Mesothelial cell of epicardium (in vitro differentiated cells): ENCODE data around the gene KMT2C. TPM values are rescaled to one million over a fixed set of nuclear protein-coding genes. Genes with fewer than 3 reads are reported as not detected.
"Not testable (repeated sequence)": the region's sequence is repeated elsewhere in the genome, so short reads cannot be mapped to it uniquely, and the experiment has no call there.

ENCODE experiments used
- DNase-seq, 2 experiments: peaks; one replicate each; pipeline ENCODE4 v3.0.0; 2021; ENCODE audit warnings: low spot score in 2 of 2; ENCODE audit not compliant: unreplicated experiment in 2 of 2
- H3K27ac Mint-ChIP-seq: 2 replicates; pipeline ENCODE4 v1.8.0; 2021; ENCODE audit warnings: mixed read lengths
- H3K27me3 Mint-ChIP-seq: 2 replicates; pipeline ENCODE4 v1.8.0; 2021; ENCODE audit warnings: low read depth, mixed read lengths
- H3K36me3 Mint-ChIP-seq: 2 replicates; pipeline ENCODE4 v1.8.0; 2021; ENCODE audit warnings: mixed read lengths
- H3K4me1 Mint-ChIP-seq: 2 replicates; pipeline ENCODE4 v1.8.0; 2021; ENCODE audit warnings: mixed read lengths
- H3K4me3 Mint-ChIP-seq: 2 replicates; pipeline ENCODE4 v1.8.0; 2021; ENCODE audit warnings: mild to moderate bottlenecking, moderate library complexity, mixed read lengths
- H3K9me3 Mint-ChIP-seq: 2 replicates; pipeline ENCODE4 v1.8.0; 2021; ENCODE audit warnings: mixed read lengths
- CTCF ChIP-seq: fragments of 200-600 bp; sonication (generic); IDR thresholded peaks from one replicate; pipeline ENCODE4 v1.5.0; 2021; ENCODE audit warnings: antibody characterized with exemption; ENCODE audit not compliant: unreplicated experiment
- total RNA-seq: library from RNA; stranded (reverse); gene quantifications from 3 replicates; pipeline ENCODE4 v1.2.1, GENCODE V29; 2021

KMT2C gene
- total RNA-seq, 1 donor from 2014 or later, result 108 TPM

- Mint-ChIP-seq H3K4me3 (no peak overlapping the region), H3K4me1 (peaks cover 3% of the 10 kb centered on the region)
- TF ChIP-seq CTCF, result no peak
Observed at GRCh38 chr7:152402384-152403250, 33.2 kb downstream of the KMT2C start.

GRCh38 chr7:152399344-152399743 is 36.5 kb downstream of the KMT2C start:
- Mint-ChIP-seq H3K27me3 (no peaks in the 10 kb centered on the region), H3K9me3 (peaks cover 5% of the 10 kb centered on the region), H3K4me3 (no peak overlapping the region), H3K27ac (no peak overlapping the region), H3K4me1 (peaks cover 15% of the 10 kb centered on the region), H3K36me3 (peaks cover 11% of the 10 kb centered on the region)
- DNase-seq, result no peak
- no peak for TF ChIP-seq CTCF

More at GRCh38 chr7:152402384-152403250, 33.2 kb downstream of the KMT2C start:
- peaks cover 20% of the 10 kb centered on the region for H3K9me3 Mint-ChIP-seq
- no peaks in the 10 kb centered on the region for H3K27me3 Mint-ChIP-seq
- H3K27ac Mint-ChIP-seq, result no peak overlapping the region
- no peak for DNase-seq
- H3K36me3 Mint-ChIP-seq, result peaks cover 23% of the 10 kb centered on the region

- Mint-ChIP-seq H3K4me1 (peaks cover 33% of the 10 kb centered on the region), H3K36me3 (no peaks in the 10 kb centered on the region), H3K27me3 (no peaks in the 10 kb centered on the region), H3K27ac (no peak overlapping the region), H3K4me3 (no peak overlapping the region), H3K9me3 (no peaks in the 10 kb centered on the region)
- no peak for DNase-seq
- TF ChIP-seq CTCF, result no peak
Observed at GRCh38 chr7:152395112-152395511, 40.7 kb downstream of the KMT2C start.

GRCh38 chr7:152394214-152394613 is 41.6 kb downstream of the KMT2C start:
- DNase-seq, result peak in 1 of 2 experiments; percentile 60
- peak; percentile 72 for TF ChIP-seq CTCF
- Mint-ChIP-seq H3K4me1 (peaks cover 33% of the 10 kb centered on the region), H3K27ac (peak overlapping the region; percentile 70)
- H3K9me3 Mint-ChIP-seq, H3K36me3 Mint-ChIP-seq, H3K27me3 Mint-ChIP-seq, H3K4me3 Mint-ChIP-seq: not testable (repeated sequence)

- Mint-ChIP-seq H3K9me3 (peaks cover 4% of the 10 kb centered on the region), H3K27ac (peak overlapping the region; percentile 48), H3K4me1 (peaks cover 29% of the 10 kb centered on the region), H3K27me3 (no peaks in the 10 kb centered on the region), H3K36me3 (no peaks in the 10 kb centered on the region), H3K4me3 (no peak overlapping the region)
- no peak for TF ChIP-seq CTCF
- DNase-seq, result no peak
Observed at GRCh38 chr7:152392254-152392653, 43.5 kb downstream of the KMT2C start.

GRCh38 chr7:152386136-152386764 is 49.6 kb downstream of the KMT2C start:
- not testable (repeated sequence) for H3K36me3 Mint-ChIP-seq, H3K4me3 Mint-ChIP-seq, H3K4me1 Mint-ChIP-seq, DNase-seq, H3K27me3 Mint-ChIP-seq
- peaks cover 10% of the 10 kb centered on the region for H3K9me3 Mint-ChIP-seq
- H3K27ac Mint-ChIP-seq, result peak overlapping the region; percentile 0

GRCh38 chr7:152384235-152385200 is 51.3 kb downstream of the KMT2C start:
- not testable (repeated sequence) for H3K4me3 Mint-ChIP-seq, DNase-seq, H3K4me1 Mint-ChIP-seq, H3K27ac Mint-ChIP-seq, H3K27me3 Mint-ChIP-seq, H3K36me3 Mint-ChIP-seq
- H3K9me3 Mint-ChIP-seq, result peaks cover 13% of the 10 kb centered on the region
